Purkinje cell (primary cell): Measurements from ENCODE around the gene ALK. TPM values are rescaled to one million over a fixed set of nuclear protein-coding genes. Genes with fewer than 3 reads are reported as not detected.

Experiments
- polyA plus RNA-seq: library from polyadenylated mRNA; unstranded; fragments of >200 nt; fragmentation: Nextera tagmentation; gene quantifications from 2 replicates; pipeline ENCODE4 v1.2.1, GENCODE V29; 2014

ALK gene
- polyA plus RNA-seq = 0.42 and 0.49 TPM in 2 replicates

DNA sequence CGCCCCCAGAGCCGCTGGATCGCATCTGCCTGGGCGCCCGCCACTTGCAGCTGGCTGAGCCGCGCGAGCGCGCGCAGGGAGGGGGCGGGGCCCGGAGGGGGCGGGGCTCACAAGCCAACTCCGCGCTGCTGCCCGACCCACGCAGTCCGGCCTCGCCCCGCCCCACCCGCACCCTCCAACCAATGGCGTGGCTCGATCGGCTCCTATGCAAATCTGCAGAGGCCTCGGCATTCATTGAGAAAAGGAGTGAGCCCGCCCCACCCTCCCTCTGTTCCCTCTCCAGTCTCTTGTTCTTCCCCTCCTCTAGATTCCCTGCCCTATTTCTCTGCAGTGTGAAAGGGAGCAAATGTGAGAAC, at the start of gene ALK:
ALK (minus strand) TSS at position 27 of the 356 bp plus-strand sequence. CDS start 927 bp downstream, outside the sequence.

Other genes starting within 250 kb of the ALK start
- 244 and 281 TPM in 2 replicates for gene YPEL5, start 225.4 kb upstream of the ALK start, polyA plus RNA-seq